Hippocampal formation (tissue), 2 donors: Measurements from ENCODE around the gene CEP250.
"Not testable (repeated sequence)": the region's sequence is repeated elsewhere in the genome, so short reads cannot be mapped to it uniquely, and the experiment has no call there.

Experiments used
- DNase-seq, 2 donors: peaks; one replicate each; lab custom pipeline; 2025; lab: John Stamatoyannopoulos, UW

The CEP250 gene

DNA sequence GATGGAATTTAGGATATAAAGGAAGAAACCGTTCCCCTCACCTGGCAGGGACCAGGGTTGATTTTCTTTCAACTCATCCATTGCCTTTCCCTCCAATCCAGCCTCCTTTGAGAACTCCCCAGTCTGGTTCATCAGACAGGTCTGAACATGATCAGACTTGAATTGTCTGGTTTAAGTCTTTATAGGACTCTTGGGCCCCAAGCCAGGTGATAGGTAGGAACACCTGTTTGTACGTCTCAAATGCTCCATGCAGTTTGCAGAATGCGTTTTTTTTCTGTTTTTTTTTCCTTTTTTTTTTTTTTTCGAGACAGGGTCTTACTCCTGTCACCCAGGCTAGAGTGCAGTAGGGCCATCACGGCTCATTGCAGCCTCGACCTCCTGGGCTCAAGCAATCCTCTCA is 4.1 kb upstream of the CEP250 start:
- no peak for DNase-seq

DNA sequence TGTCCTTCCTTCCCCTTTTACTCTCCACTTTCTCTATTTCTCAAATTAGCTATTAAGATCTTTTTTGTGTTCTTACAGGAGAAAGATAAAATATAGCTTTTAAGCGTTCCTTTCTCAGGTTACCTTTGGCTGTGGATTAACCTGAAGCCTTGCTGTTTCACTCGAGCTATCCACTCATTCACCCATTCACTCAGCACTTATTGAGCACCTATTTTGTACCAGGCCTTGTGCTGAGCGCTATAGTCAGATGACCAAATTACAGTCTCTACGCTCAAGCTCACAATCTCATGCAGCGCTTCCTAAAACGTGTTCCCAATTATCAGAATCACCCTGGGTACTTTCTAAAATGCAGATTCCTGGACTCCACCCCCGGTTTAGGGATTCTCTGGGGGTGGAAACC is 1.8 kb upstream of the CEP250 start:
- DNase-seq: no peak

DNA sequence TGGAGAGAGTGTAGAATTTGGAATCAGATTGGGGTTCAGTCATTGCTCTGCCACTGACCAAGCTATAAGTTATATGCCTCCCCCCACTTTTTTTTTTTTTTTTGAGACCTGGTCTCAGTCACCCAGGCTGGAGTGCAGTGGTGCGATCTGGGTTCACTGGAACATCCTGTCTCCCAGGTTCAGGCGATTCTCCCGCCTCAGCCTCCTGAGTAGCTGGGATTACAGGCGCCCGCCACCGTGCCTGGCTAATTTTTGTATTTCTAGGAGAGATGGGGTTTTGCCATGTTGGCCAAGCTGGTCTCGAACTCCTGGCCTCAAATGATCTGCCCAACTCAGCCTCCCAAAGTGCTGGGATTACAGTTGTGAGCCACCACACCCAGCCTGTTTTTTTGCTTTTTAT is 1.3 kb downstream of the CEP250 start:
- not testable (repeated sequence) for DNase-seq

DNA sequence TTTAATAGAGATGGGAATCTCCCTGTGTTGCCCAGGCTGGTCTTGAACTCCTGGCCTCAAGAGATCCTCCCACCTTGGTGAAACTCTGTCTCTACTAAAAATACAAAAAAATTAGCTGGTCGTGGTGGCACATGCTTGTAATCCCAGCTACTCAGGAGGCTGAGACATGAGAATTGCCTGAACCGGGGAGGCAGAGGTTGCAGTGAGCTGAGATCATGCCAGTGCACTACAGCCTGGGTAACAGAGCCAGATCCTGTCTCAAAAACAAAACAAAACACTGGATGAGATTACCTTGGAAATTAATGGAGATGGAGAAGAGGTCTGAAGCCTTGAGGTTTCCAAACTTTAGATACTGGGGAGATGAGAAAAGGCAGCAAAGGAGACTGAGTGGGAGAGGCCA is 2.1 kb downstream of the CEP250 start:
- not testable (repeated sequence) for DNase-seq

DNA sequence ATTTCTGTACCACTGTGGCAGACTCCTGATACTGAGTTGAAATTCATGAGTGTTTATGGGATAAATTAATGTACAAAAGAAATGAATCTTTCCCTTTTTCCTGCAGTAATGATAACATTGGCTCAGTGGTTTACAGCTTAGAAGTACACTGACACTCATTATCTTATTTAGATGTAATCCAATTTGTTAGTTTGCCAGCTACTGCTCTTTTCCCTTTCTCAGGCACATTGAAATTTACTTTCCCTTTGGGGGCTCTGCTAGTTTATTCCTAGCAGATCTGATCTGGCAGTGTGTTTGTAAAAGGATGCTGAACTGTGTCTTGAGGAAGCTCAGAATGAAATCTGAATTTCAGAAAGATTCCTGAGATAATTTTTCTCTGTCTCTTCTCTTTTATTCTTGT is 3.0 kb downstream of the CEP250 start:
- DNase-seq: no peak

DNA sequence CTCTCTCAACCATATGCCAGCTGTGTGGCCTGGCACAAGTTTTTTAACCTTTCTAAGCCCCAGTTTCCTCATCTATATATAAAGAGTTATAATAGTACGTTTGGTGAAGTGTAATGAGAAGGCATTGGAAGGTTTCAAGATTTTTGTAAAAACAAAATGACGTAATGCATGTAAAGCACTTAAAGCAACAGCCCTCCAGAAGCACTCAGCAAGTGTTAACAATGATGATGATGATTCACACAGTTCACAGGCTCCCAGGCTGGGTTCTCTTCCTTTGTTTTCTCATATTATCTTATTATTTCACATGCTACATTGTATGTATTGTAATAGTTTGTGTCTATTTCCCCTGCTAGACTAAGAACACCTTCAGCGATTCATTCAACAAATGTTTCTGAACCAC is 6.2 kb downstream of the CEP250 start:
- no peak for DNase-seq

DNA sequence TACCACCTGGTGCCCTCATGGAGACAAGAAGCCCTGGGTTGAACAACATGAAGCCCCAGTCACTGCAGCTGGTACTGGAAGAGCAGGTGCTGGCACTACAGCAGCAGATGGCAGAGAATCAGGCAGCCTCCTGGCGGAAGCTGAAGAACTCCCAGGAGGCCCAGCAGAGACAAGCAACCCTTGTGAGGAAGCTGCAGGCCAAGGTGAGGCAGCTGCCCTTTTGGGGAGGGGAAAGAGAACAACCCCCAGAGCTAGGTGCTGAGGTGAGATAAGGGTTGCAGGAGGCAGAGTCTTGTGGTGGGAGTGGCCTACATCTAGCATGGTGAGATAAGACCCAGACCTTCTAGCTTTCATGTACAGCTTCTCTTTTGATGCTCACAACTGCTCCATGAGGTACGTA is 7.0 kb downstream of the CEP250 start:
- DNase-seq: no peak

DNA sequence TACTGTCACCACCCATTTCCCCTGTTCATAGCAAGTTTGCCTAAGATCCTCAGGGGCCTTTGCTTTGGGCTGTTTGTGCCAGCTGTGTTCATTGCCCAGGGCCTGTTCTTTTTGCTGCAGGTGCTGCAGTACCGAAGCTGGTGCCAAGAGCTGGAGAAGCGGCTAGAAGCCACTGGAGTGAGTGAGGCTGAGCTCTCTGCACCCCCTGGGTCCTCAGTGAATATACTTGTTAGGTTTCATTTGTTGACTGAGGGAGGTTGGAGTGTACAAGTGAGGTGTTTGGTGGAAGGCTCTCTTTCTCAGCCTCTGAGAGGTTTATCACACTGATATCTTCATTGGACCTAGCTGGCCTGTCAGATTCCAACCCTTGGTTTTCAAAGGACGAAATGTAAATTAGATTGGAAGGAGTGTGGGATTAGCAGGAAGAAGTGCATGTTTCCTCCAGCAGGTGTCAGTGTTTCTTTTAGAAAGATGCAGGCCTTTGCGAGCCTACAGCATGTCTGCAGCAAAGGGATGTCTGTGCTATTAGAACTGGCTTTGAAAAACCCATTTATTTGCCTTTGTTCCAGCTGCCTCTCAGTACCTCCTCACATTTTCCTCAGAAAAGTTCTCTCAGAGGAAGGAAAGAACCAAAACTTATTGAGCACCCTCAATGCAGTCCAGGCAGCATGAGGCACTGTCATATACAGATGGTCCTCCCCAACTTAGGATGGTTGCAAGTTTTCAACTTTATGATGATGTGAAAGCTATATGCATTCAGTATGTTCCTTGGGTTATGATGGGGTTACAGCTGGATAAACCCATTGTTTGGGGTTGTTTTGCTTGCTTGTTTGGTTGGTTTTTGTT is 8.3 kb downstream of the CEP250 start:
- DNase-seq: peak; percentile 52 to 70

DNA sequence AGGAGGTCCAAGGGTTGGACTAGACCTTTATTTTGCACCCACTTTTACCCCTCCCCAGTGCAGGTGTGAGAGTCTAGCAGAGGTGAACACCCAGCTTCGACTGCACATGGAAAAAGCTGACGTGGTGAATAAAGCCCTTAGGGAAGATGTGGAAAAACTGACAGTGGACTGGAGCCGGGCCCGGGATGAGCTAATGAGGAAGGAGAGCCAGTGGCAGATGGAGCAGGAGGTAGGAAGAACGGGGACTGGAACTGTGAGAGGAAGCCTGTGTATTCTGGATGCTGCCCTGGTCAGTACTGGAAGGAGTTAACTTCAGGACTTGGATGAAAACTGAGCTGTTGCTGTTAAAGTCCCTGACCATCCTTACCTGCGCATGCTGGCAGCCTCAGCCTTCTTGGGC is 10.6 kb downstream of the CEP250 start:
- no peak for DNase-seq

DNA sequence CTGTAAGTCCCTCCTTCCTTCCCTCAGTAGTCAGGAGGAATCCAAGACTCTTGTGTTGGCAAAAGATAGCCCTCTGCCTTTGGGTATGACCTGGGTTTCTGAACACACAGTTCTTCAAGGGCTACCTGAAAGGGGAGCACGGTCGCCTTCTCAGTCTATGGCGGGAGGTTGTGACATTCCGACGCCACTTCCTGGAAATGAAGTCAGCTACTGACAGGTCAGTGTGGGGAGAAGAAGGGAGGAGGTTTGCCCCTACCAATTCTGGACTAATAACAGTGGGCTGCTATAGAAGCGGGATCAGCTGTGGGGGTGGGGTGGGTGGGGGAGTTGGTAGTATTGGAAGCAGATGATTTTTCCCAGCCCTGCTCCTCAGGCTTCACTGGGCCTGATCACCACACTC is 11.5 kb downstream of the CEP250 start:
- DNase-seq: no peak

DNA sequence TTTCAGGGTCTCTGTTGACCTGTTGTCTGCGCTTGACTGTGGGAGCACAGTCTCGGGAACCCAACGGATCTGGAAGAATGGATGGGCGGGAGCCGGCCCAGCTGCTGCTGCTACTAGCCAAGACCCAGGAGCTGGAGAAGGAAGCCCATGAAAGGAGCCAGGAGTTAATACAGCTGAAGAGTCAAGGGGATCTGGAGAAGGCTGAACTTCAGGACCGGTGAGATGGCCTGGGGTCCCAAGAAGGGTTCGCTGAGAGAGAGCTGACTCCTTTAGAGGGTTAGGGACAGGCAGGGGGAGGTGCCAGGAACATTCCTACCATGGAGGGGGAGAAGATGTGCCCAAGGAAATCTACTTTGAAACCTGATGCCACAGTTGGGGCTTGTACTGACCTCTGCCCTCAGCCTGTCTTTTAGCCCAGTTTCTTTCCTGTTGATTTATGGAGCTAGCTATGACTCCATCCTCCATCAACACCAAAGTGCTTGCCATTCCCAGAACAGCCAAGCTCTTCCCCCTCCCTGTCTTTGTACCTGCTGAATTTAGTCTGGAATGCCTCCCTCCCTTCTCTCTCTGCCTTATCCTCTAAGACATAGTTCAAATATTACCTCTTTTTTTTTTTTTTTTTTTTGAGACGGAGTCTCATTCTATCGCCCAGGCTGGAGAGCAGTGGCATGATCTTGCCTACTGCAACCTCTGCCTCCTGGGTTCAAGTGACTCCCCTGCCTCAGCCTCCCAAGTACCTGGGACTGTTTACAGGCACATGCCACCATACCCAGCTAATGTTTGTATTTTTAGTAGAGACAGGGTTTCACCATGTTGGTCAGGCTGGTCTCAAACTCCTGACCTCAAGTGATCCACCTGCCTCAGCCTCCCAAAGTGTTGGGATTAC is 12.2 kb downstream of the CEP250 start:
- DNase-seq: no peak

DNA sequence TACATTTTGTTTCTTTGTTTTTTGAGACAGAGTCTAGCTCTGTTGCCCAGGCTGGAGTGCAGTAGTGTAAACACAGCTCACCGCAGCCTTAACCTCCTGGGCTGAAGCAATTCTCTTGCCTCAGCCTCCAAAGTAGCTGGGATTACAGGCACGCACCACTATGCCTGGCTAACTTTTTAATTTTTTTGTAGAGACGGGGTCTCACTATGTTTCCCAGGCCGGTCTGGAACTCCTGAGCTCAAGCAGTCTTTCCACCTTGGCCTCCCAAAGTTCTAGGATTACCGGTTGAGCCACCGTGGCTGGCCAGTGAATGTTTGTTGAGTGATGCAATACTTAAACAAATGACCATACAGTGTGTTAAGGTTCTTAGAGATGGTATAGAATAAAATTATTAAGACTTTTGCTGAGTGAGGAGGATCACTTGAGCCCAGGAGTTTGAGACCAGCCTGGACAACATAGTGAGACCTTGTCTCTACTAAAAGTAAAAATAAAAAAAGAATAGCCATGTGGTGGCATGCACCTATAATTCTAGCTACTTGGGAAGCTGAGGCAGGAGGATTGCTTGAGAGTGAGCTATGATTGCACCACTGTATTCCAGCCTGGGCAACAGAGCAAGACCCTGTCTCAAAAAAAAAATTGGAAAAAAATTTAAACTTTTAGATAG is 13.4 kb downstream of the CEP250 start:
- no peak for DNase-seq

DNA sequence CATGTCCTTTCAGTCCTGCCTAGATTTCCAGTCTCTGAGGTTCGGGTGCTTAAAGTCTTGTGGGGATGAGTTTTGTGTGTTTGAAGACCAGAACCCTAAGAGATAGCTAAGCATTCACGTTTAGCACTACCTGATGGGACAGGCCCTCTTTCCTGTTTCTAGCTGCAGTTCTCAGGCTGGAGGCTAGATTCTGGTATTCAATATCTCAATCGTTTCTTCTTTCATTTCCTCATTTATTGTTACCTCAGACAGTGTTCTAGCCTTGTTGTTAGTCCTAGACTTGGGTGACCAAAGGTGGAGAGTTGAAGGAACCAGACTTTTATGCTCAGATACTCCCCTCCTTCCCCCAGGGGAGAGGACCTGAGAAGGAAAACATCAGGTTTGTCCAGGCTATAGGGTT is 16.8 kb downstream of the CEP250 start:
- DNase-seq: no peak

DNA sequence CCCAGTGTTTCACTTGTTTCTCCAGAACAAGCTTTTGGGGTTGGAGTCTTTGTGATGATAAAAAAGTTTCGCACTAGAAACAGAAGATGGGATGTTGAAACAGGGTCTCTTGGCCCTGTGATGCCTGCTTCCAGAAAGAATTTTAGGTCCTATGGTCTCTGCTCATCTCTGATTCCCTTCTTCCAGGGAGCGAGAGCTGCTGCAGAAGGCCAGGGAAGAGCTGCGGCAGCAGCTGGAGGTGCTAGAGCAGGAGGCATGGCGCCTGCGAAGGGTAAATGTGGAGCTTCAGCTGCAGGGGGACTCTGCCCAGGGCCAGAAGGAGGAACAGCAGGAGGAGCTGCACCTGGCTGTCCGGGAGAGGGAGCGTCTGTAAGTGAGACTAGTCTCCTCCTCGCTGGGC is 18.3 kb downstream of the CEP250 start:
- DNase-seq: no peak

DNA sequence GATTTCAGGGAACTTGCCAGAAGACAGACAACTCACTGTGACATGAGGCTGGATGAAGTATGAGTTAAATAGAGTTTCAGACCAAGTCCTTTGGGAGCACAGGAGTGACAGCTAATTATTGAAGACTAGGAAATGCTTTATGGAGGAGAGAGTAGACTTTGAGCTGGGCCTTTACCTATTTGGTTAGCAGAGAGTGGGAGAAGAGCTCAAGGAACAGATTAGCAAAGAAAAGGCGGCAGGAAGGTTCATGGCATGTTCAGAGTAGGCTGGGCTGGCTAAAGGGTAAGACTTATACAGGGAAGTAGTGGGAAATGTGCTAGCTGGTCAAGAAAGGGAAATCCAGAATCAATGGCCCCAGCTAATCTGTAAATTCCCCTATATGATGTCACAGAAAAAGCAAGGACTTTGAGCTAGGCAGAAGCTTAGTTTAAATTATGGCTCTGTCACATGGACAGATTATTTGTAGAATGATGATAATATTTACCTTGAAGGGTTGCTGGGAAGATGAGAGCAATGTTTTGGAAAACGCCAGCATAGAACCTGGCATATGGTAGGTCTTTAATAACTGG is 19.0 kb downstream of the CEP250 start:
- DNase-seq: no peak

DNA sequence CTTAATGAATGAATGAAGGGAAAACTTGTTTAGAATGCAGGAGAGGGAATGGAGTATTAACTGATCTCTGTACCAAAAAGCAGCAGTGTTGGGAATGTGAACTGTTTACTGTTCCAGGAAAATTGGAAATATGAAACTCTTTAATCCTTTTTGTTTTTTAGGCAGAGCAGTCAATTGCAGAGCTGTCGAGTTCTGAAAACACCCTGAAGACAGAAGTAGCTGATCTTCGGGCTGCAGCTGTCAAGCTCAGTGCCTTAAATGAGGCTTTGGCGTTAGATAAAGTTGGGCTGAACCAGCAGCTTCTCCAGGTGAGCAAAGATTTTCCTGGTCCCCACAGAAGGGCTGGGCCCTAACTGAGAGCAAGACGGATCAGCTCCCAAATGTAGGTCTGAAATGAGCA is 20.9 kb downstream of the CEP250 start:
- no peak for DNase-seq

DNA sequence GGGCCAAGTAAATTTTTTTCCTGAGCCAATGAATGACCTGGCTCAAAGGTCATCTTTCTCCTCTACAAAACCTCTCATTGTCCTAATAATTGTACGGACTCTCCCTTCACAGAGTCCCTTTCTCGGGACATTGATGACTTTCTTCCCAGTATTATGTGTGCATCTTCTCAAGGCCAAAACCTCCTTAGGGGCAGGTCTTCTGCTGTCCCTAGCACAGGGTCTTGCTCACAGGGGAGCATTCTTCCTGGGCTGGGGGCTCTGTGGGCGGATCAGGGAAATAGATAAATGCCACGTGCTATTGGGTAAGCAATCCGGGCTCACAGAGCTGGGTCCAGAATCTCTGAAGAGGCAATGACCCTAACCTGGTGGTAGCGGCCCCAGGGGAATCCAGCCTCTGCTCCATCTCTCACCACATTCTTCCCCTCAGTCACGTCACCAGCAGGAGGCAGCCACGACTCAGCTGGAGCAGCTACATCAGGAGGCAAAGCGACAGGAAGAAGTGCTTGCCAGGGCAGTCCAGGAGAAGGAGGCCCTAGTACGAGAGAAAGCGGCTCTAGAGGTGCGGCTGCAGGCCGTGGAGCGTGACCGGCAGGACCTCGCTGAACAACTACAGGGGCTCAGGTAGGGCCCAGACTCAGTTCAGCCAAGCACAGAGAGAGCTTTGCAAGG is 23.5 kb downstream of the CEP250 start:
- DNase-seq: no peak

DNA sequence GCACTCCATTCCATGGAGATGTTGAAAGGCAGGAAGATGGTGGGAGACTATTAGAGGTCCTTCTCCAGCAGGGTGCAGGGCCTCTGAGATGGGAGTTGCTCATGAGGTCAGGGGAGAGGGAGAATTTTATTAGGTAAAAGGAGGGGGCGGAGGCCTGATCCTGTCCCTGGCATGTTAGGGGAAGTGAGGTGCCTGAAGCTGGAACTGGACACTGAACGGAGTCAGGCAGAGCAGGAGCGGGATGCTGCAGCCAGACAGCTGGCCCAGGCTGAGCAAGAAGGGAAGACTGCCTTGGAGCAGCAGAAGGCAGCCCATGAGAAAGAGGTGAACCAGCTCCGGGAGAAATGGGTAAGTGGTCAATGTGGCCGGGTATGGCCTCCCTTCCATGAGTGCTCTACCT is 24.4 kb downstream of the CEP250 start:
- DNase-seq: no peak

DNA sequence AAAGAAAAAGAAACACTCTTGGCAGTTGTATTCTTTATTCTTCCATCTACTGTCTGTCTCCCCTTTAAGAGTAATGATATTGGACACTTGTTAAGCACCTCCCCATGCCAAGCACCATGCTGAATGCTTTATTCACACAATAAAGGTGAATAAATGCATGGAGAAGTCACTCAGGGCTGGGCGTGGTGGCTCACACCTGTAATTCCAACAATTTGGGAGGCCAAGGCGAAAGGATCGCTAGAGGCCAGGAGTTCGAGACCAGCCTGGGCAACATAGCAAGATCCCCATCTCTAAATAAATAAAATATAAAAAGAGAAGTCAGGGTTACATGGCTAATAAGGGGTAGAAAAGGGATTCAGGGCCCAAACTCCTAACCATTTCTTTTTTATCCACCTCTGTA is 32.1 kb downstream of the CEP250 start:
- DNase-seq: no peak

DNA sequence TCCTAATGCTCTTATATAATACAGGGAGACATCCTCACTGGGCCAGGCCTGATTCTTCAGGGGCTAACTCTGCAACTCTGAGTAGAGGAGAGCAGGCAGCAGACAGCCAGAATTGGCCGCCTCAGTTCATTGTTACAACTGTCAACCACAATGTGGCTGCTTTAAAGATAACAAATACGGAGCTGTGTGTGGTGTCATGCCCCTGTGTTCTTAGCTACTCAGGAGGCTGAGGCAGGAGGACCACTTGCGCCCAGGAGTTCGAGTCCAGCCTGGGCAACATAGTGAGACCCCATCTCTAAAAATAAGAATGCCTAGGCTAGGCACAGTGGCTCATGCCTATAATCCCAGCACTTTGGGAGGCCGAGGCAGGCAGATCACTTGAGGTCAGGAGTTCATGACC is 34.3 kb downstream of the CEP250 start:
- DNase-seq: no peak

DNA sequence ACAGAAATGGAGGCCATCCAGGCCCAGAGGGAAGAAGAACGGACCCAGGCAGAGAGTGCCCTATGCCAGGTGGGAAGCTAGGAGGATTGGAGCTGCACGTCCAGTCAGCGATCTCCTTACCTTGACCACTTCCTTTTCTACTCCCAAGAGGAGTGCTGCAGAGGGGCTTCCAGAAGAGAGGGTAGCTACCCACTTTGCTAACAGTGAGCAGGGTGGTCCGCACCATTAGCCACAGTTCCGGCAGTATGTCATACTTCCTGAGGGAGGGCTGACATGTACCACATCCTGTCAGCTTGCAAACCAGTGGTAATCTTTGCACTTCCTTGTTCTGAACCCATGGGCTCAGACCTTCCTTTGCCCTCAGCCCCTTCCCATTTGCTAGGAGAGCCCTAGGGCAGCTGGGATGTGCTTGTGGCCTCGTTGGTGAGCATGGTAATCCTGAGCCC is 35.4 kb downstream of the CEP250 start:
- DNase-seq: peak in 1 of 2 donors; percentile 1

DNA sequence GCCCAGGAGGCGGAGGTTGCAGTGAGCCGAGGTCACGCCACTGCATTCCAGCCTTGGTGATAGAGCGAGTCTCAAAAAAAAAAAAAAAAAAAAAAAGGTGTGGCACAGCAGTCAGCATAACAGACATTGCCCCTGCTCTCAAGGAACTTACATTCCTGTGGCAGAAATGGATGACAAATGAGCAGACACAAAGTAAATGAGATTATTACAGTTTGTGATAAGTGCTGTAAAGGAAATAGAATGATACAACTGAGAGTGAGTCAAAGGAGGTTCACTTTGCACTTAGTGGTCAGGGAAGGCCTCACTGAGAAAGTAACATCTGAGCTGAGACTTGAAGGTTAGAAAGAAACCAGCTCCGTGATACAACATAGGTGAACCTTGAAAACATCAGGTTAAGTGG is 36.4 kb downstream of the CEP250 start:
- DNase-seq: no peak
